DOHH2 (cell line): ENCODE measurements around the gene ARHGAP23.

ENCODE experiments used
- H3F3A ChIP-seq: fragments of 200-600 bp; sonication (generic), shearing (Covaris generic); 2 replicates; pipeline ENCODE4 v1.6.0; 2016; ENCODE audit warnings: antibody characterized with exemption, mild to moderate bottlenecking; ENCODE audit not compliant: control insufficient read depth, insufficient read depth
- H3K27ac ChIP-seq: fragments of 200-600 bp; sonication (generic); 2 replicates; pipeline ENCODE4 v1.5.1; 2014; ENCODE audit warnings: low read depth, mild to moderate bottlenecking, low read length, moderate library complexity
- H3K27me3 ChIP-seq: fragments of 200-600 bp; sonication (generic); 2 replicates; pipeline ENCODE4 v1.6.1; 2014; ENCODE audit warnings: mild to moderate bottlenecking, low read length, mixed read lengths; ENCODE audit not compliant: control insufficient read depth
- H3K36me3 ChIP-seq: fragments of 200-600 bp; sonication (generic); 2 replicates; pipeline ENCODE4 v1.6.1; 2014; ENCODE audit warnings: mild to moderate bottlenecking, low read length, moderate library complexity, mixed read lengths; ENCODE audit not compliant: control insufficient read depth
- H3K4me1 ChIP-seq: fragments of 200-600 bp; sonication (generic); 2 replicates; pipeline ENCODE4 v1.6.1; 2014; ENCODE audit warnings: mild to moderate bottlenecking, low read length, mixed read lengths; ENCODE audit not compliant: control insufficient read depth
- H3K4me2 ChIP-seq: fragments of 200-600 bp; sonication (generic); 2 replicates; pipeline ENCODE4 v1.6.0; 2014; ENCODE audit warnings: mild to moderate bottlenecking, low read length, moderate library complexity
- H3K4me3 ChIP-seq: fragments of 200-600 bp; sonication (generic); 2 replicates; pipeline ENCODE4 v1.5.1; 2014; ENCODE audit warnings: mild to moderate bottlenecking, low read length, mixed read lengths
- H3K79me2 ChIP-seq: fragments of 200-600 bp; sonication (generic); 2 replicates; pipeline ENCODE4 v1.6.1; 2014; ENCODE audit warnings: mild to moderate bottlenecking, low read length, mixed read lengths; ENCODE audit not compliant: control insufficient read depth
- H3K9me2 ChIP-seq: fragments of 200-600 bp; sonication (generic); replicated peaks from 2 replicates; pipeline ENCODE4 v1.6.1; 2014; ENCODE audit warnings: mild to moderate bottlenecking, low read length, mixed read lengths; ENCODE audit not compliant: control insufficient read depth
- H3K9me3 ChIP-seq: fragments of 200-600 bp; sonication (generic); 2 replicates; pipeline ENCODE4 v1.6.1; 2014; ENCODE audit warnings: antibody characterized with exemption, low read length, mixed read lengths; ENCODE audit not compliant: control insufficient read depth, insufficient read depth
- H4K20me1 ChIP-seq: fragments of 200-600 bp; sonication (generic); 2 replicates; pipeline ENCODE4 v1.6.0; 2014; ENCODE audit warnings: low read depth, mild to moderate bottlenecking, antibody characterized with exemption, low read length, moderate library complexity; ENCODE audit not compliant: control insufficient read depth, insufficient read depth
- CTCF ChIP-seq: fragments of 200-600 bp; sonication (generic); IDR thresholded peaks from one replicate; pipeline ENCODE4 v1.5.1; 2014; ENCODE audit warnings: antibody characterized with exemption, mild to moderate bottlenecking, low read depth, low read length; ENCODE audit not compliant: poor library complexity, severe bottlenecking
- EZH2phosphoT487 ChIP-seq: fragments of 200-600 bp; sonication (generic); IDR thresholded peaks from 2 replicates; pipeline ENCODE4 v1.6.1; 2017; ENCODE audit warnings: borderline replicate concordance, mild to moderate bottlenecking, antibody characterized with exemption, low read length, moderate library complexity, mixed read lengths

The ARHGAP23 gene

GRCh38 chr17:38554430-38555350, 126.4 kb downstream of the ARHGAP23 start:
- no peak overlapping the region for H3K27ac ChIP-seq
- TF ChIP-seq CTCF (no peak), EZH2phosphoT487 (no peak)
- no peaks in the 10 kb centered on the region for H3K79me2 ChIP-seq
- no peaks in the 10 kb centered on the region for H3K9me3 ChIP-seq
- H3F3A ChIP-seq, result no peaks in the 10 kb centered on the region
- H3K4me3 ChIP-seq, result no peak overlapping the region
- peaks cover 3% of the 10 kb centered on the region; the same call in 1 of the 2 replicates for H3K27me3 ChIP-seq
- peaks cover 19% of the 10 kb centered on the region for H3K4me1 ChIP-seq
- H3K9me2 ChIP-seq, result no peaks in the 10 kb centered on the region
- H4K20me1 ChIP-seq, result no peaks in the 10 kb centered on the region
- no peaks in the 10 kb centered on the region for H3K36me3 ChIP-seq
- no peak overlapping the region for H3K4me2 ChIP-seq

- Histone ChIP-seq H3F3A (no peaks in the 10 kb centered on the region), H3K79me2 (no peaks in the 10 kb centered on the region), H3K9me2 (no peaks in the 10 kb centered on the region), H3K36me3 (no peaks in the 10 kb centered on the region), H4K20me1 (no peaks in the 10 kb centered on the region), H3K9me3 (no peaks in the 10 kb centered on the region), H3K4me3 (no peak overlapping the region), H3K4me1 (peaks cover 29% of the 10 kb centered on the region), H3K27me3 (peaks cover 12% of the 10 kb centered on the region; the same call in 1 of the 2 replicates), H3K4me2 (no peak overlapping the region), H3K27ac (no peak overlapping the region)
- TF ChIP-seq CTCF (no peak), EZH2phosphoT487 (no peak)
Observed at GRCh38 chr17:38556239-38556638, 128.0 kb downstream of the ARHGAP23 start.

GRCh38 chr17:38557396-38557795, 129.1 kb downstream of the ARHGAP23 start:
- Histone ChIP-seq H3K27me3 (peaks cover 12% of the 10 kb centered on the region; the same call in 1 of the 2 replicates), H3K36me3 (no peaks in the 10 kb centered on the region), H4K20me1 (no peaks in the 10 kb centered on the region), H3K9me3 (no peaks in the 10 kb centered on the region), H3K4me2 (peak overlapping the region; percentile 100), H3K4me3 (no peak overlapping the region), H3K79me2 (no peaks in the 10 kb centered on the region), H3F3A (no peaks in the 10 kb centered on the region), H3K9me2 (no peaks in the 10 kb centered on the region), H3K4me1 (peaks cover 29% of the 10 kb centered on the region), H3K27ac (no peak overlapping the region)
- TF ChIP-seq EZH2phosphoT487 (no peak), CTCF (no peak)
